GM04503 (cell line): ENCODE data around the gene STBD1.
"Not testable (repeated sequence)": the region's sequence is repeated elsewhere in the genome, so short reads cannot be mapped to it uniquely, and the experiment has no call there.

Experiments
- DNase-seq: peaks from one replicate; pipeline ENCODE4 v3.0.0-alpha.2; 2012; ENCODE audit warnings: low read depth

STBD1 gene

DNA sequence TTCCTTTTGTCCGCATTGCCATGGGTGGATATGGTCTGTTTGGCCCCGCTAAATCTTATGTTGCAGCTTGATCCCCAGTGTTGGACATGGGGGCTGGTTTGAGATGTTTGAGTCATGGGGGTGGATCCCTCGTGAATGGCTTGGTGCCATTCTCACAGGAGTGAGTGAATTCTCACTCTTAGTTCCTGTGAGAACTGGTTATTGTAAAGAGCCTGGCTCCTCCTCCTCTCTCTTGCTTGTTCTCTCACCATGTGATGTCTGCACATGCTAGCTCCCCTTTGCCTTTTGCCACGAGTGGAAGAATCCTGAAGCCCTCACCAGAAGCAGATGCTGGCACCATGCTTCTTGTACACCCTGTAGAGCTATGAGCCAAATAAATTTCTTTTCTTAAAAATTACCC is 22.6 kb upstream of the STBD1 start:
- DNase-seq: no peak

DNA sequence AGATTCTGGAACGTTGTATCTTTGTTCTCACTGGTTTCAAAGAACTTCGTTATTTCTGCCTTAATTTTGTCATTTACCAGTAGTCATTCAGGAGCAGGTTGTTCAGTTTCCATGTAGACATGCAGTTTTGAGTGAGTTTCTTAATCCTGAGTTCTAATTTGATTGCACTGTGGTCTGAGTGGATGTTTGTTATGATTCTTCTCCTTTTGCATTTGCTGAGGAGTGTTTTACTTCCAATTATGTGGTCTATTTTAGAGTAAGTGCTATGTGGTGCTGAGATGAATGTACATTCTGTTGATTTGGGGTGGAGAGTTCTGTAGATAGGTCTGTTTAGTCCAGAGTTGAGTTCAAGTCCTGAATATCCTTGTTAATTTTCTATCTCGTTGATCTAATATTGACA is 18.7 kb upstream of the STBD1 start:
- not testable (repeated sequence) for DNase-seq

DNA sequence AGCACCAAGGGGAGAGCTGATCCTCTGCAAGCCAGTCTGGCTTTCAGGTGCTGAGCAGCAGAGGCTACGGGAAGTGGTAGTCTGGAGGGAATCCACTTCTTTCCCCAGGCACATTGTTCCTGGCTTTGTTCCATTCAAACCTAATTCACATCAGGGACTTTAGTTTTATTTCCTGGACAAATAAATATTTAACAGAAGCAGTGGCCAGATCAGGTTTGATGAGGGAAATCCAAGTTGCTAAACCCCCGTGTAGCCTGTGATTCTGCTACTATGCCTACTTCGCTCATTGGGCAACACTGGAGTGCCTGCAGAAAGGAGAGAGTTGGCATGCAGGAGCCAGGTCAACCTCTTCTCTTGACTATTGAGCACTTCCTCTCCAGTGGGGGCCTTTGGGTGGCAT is 13.8 kb upstream of the STBD1 start:
- DNase-seq: no peak

DNA sequence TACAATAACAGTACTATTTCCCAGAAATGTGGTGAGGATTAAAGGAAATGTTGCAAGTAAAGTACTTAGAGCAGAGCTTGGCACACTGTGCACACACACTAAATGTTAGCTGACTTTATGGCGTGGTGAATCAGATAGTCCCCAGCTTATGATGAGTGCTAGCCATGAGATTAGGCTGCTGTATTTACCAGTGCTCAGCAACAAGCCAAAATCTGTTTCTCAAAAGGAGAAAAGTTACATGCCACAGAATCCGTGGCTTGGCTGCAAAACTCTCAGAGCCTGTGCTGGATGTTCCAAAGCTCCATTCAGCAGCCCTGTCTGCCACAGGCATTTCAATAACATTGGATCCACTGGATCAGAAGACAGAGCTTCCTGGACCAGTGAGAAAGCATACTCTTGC is 12.8 kb upstream of the STBD1 start:
- DNase-seq: peak; percentile 47

DNA sequence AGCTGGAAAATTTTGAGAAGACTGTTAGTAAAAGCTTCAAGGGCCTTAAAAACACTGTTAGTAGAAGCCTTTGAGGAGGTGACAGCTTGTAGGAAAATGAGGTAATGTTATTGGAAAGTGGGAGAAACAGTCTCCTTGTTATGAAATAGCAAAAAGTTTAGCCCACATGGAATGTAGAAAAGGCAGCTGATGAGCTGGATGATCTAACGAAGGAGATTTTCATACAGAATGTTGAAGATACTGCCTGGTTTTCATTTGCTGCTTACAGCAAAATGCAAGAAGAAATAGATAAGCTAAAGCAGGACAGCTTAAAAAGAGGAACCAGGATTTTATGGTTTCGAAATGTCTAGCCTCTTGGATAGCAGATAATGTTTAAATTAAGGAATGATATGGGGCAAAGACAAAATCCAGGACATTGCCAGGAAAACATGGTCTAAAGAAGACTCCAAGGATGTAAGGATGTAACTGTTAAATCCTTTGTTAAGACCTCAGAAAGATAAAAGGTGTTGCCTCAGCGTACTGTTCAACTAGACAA is 10.2 kb upstream of the STBD1 start:
- no peak for DNase-seq

DNA sequence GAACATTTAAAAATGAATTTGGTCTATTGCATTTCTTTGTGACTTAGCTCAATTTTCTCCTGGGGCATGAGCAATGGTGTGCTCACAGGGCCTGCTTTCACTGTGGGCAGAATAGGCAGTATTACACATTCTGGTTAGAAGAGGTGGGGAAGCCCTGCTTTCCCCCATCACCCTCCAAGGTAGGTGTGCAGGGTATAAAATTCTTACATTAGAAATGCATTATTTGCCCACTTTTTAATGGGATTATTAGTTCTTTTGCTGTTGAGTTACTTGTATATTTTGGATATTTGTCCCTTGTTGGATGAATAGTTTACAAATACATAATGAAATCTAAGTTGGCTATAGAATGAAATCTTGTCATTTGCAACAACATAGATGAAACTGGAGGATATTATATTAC is 8.3 kb upstream of the STBD1 start:
- no peak for DNase-seq

DNA sequence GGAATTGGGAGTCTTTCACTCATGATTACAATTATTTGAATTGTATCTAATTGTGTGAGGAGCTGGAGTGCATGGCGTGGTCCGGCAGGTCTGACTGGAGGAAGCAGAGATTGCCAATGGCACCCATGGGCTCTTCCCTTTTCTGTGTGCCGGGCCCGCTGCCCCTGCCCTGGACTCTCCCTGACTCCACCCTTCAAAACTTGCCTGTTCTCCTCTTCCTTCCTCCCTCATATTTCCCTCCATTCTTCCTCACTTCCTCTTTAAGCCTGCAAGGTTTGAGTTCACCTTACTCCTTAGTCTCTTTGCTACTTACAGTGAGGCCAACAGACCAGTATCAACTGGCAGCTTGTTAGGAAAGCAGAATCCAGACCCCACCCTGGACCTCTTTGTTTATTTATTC is 6.5 kb upstream of the STBD1 start:
- no peak for DNase-seq

DNA sequence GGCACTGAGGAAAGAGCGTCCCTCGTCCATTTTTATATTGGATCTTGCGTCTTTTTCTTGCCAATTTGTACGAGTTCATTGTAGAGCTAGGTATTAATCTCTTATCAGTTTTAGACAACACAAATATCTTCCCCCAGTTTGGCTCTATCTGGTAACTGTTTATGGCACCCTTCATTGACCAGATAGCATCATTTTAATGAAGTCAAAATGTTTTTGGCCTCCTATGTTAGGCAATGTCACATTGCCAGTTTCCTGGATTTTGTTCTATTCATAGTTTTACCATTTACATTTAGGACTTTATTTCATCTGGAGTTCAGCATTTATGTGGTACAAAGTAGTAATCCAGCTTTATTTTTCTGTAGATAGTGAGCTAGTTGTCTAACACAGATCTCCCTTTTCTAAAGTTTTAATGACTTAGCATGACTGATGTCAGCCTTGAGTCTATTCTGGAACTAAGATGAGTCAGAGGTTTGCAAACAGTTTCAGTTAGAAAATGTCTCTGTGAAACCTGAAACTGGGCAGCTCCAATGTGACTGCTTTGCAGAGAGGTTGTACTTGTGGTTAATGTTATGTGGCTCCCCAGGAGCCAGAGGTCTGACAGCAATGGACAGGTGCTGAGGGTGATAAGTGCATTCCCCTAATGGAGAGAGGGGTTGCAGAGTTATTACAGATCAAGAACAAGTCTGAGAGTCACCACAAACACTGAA is 5.3 kb upstream of the STBD1 start:
- peak; percentile 65 for DNase-seq

DNA sequence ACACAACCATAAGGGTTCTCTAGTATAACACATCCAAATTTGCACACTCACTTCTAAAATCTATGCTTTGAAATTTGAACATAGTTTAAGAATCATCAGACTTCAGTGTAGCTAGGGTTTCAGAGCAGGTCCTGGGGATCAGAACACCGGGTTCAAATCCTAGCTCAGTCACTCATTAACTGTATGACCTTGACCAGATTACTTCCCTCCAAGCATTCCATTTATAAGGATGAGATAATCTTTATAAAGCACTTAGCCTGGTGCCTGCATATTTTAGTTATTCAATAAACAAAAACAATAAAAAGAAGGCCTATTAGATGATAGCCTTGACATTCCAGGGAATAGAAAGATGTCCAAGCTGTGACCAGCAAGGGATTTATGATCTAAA is 4.8 kb upstream of the STBD1 start:
- DNase-seq: no peak

DNA sequence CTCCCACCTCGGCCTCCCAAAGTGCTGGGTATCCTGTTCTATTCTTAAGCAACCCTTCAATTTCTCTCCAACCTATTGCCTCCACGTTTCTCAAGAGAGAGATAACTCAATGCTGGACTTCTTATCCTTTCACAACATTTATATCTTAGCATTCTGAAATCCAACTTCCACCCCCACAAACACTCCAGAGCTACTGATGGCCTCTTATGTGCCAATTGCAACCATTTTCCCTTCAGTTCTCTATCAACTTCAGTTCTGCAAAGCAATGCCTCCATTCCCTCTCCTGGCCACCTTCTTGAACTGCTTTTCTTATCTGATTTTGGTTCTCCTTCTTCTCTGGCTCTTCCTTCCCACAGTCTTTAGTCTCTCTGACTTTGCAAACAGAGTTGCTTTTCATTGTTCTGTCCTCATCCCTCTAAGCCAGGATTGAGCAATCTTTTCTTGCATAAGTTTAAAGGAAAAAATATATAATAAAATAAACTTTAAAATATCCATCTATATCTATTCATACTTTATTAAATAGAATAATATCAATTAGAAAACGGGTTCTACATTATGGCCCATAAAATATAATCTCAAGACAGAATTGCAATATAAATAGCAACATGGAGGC is 3.6 kb upstream of the STBD1 start:
- no peak for DNase-seq

DNA sequence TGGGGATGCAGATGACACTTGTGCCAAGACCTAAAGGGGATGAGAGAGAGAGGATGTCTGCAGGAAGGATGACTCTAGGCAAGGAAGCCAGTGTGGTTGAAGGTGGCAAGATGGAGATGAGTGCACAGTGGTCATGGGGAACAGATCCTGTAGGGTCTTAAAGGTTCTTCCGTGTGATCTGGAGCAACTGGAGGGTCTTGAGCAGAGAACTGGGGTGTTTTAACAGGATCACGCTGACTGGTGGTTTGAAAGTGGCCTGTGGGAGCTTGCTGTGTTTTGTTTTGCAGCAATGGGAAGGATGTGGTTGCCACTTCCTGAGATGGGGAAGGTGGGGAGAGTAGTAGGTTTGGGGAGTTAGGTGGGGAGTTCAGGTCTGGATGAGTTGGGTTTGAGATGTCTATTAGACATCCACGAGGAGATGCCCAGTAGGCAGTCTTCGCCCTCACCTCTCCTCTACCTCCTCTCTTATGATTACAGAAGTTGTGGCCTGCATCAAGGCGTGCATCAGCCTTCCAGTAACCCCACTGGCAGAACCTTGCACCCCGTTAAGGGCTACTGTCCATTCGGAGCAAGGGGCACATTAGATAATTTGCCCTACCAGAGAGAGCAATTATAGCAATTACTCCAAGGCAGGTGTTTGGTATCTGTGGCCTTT is 1.4 kb upstream of the STBD1 start:
- DNase-seq: no peak

DNA sequence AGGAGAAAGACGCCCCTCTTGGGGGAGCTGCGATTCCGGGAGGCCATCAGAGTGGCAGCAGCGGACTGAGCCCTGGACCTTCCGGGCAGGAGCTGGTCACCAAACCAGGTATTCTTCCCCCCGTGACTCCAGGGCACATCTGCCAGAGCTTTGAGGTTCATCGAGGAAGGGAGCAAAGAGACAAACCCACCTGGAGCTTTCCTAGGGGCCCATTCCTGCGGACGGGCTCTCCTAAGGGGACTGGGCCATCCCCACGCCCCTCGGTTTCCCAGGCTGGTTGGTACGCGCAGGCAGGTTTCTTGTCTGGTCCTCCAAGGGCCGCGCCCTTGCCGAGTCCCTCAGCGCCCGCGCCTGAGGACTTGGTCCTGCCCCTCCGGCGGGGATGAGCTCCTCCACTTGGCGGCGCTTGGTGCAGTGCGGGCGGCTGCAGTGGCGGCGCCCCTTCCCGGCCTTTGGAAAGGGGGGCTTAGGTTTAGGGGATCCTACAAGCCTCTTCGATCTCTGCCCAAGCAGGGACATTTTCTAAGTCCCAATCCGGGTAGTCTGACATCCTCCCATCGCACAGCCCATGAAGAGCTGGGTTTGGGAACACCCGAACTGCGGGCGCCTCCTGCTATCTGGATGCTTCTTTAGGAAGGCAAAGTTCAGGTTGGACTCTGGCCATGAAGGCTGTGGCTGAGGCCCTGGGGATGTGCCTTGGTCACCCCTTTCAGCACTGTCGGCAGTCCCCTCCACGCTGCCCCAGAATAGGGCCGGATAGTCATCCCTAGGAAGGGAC is 538 bp downstream of the STBD1 start:
- no peak for DNase-seq

DNA sequence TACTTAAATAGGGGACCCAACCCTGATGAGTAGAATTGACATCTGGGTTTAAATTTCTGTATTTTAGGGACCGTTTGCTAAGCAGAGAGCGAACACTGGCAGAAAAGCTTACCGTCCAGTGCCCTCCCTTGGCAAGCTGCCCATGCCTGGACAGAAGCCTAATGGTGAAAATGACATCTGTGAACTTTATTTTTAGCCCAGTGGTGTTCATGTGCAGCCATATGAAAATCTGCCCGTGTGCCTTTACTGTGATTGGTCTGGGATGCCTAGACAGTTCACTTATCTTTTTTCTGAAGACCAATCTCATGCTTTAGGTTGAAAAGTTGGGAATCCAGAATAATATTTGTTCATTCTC is 1.1 kb downstream of the STBD1 start:
- no peak for DNase-seq

DNA sequence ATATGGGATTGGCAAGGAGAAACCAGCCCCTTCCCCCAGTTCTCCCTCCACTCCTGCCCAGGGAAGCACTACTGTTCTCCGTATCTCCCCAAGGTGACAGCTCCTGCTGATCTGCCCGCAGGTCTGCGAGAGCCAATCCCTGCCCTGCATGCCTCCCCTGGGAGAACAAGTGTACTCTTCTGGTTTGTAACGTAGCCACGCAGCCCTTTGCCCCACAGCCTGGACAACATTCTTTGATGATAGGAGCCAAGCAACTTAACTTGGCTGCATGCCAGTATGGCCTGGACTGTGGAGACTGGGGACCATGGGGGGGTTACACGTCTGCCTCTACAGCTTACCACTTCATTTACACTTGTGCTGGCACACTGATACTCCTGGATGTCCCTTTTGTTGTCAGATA is 2.0 kb downstream of the STBD1 start:
- DNase-seq: no peak

DNA sequence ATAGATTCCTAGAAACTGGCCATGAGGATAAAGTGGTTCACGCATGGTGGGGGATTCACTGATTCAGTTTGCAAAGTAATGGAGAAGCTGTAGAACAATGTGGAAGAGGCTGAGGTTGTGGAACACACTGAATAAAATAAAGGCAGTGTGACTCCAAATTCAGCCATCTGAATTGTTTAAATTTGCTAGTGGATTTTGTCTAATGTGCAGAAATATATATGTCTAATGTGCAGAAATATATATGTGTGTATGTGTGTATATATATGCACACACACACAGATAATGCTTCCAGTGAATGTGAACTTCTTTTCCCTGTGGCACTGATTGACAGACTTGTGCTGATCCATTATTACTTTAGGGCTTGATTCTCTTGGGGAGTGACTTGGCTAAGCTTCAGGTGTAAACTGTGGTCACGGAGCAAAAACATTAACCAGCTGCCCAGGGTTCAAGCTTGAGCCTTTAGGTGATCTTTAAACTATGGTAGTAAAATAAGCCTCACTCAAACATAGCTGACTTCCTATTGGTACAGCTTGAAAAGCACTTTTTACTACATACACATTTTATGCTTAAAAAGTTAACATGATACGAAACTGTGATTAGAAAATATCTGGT is 3.5 kb downstream of the STBD1 start:
- no peak for DNase-seq

DNA sequence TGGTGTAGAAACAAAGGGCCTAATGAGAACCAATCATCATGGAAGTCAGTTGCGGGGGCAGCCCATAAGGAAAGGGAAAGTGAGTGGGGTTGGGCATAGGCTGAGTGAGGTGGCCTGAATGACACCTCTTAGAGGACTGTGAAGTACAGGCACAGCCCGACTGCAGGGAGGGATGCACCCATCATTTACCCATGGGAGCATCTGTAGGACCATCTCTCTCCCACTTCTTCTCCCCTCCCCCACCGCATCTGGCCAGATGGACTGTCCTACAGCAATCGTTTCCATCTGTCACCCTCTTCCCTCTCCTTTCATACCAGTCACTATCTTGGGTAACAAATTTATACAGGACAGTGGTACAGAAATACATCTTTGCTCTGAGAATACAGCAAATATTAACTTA is 4.2 kb downstream of the STBD1 start:
- DNase-seq: no peak

DNA sequence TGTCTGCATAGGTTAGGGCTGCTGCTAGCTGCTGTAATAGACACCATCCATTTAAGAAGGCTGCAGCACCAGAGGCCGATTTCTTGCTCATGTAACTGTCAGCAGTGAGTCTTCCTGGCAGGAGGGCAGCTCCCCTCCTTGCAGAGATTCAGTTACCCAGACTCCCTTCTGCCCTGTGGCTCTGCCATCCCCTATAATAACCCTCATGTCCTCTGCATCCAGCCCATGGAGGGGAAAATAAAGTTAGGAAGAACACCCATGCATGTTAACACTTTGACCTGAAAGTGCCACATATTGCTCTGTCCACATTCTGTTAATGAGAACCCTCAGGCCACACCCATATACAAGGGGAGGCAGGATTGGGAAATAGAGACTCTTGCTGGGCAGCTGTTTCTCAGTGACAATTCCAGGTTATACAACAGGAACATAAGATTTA is 5.4 kb downstream of the STBD1 start:
- no peak for DNase-seq

DNA sequence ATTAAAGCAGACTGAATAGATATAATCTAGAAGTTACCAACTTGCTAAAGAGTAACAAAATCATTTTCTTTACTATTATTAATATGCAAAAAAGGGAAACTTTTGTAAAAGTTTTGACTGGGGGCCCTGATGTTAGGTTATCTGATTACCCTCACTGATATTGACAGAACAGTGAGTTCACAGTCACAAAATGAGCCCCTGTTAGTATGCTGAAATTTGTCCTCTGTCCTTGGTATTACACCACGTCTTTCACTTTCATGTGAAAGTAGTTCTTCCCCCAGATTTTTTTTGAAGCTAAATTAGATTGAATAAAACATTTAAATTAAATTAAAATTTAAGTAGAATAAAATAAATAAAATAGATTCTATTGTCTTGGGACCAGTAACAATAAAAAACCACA is 5.9 kb downstream of the STBD1 start:
- DNase-seq: no peak

DNA sequence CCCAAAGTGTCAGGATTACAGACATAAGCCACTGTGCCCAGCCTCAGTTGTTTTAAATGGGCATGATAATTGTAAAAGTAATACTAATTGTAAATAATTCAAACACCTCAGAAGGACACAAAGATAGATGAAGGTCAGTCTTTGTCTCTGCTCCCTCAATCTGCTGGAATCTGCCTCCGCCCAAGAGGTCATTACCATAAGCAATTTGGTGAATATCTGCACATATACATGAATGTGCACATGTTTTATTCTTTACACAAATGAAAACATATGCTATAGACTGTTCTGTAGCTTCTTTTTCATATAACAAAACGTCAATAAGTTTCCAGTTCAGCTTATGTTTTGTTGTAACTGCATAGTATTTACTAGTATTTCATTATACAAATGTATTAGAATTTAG is 7.0 kb downstream of the STBD1 start:
- no peak for DNase-seq

DNA sequence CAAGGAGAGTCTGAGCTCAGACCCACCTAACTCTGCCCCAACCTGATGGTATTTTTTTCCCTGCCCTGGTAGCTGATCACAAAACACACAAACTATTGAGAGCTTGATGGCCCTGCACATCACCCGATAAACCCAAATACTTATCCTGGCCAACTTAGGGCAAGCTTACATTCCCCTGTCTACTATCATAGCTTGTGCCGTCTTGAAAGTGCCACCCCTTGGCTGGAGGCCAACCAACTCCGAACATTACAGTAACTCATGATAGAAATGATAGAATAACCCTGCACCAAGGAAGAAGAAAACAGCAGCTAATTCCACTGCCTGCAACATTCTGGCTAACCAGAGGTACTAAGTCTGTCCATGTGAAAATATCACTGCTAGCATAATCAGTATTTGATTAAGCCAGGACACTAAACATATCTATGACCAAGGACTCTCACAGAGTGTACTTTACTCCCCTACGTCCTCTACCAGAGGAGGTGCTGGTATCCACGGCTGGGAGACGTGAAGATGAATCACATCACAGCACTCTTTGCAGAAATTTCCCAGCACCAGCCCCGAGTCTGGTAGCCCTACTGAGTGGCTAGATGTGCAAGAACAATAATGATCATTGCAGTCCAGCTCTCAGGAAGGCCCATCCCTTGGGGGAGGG is 8.9 kb downstream of the STBD1 start:
- no peak for DNase-seq

DNA sequence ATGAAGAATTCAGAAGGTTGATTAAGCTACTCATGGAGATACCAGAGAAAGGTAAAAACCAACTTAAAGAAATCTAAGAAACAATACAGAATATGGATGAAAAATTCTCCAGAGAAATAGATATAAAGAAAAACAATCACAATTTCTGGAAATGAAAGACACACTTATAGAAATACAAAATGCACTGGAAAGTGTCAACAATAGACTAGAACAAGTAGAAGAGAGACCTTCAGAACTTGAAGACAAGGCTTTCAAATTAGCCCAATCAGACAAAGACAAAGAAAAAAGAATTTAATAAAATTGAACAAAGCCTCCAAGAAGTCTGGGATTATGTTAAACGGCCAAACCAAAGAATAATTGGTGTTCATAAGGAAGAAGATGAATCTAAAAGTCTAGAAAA is 9.6 kb downstream of the STBD1 start:
- DNase-seq: no peak

DNA sequence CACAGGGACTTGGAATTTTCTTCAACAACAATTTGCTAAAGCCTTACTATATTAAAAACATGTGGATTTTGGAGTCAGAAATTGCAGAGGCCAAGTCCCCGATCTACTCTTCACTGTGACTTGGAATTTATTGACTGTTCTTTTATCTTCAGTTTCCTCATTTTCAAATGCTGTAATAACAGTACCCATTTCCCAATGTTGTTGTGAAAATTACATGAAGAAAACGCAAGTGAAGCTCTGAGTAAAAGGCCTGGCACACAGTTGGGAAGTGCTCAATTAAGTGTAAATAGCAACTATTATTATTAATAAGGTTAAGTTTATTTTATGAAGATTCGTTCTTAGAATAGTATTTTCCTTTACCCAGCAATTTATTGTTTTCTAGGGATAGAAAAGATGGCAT is 15.7 kb downstream of the STBD1 start:
- no peak for DNase-seq
